Measurements from ENCODE around the gene SERPIND1.

- TF ChIP-seq CTCF (IDR thresholded peaks at IDR 0.05 in 8 of 11, conservative IDR thresholded peaks at IDR 0.05 in 3 of 11), result no peak
- no peak for TF ChIP-seq POLR2A (IDR thresholded peaks at IDR 0.05)
Measured at GRCh38 chr22:20802922-20803553, 29.1 kb downstream of the SERPIND1 start.
